ENCODE results near the gene AHDC1. TPM values are rescaled to one million over a fixed set of nuclear protein-coding genes. Genes with fewer than 3 reads are reported as not detected.

AHDC1 gene
- total and polyA plus RNA-seq, 2 of the 13 experiments (the other 11 are each of a cell fraction or from before 2014, with no cell fraction given): 1.0 to 2.7 TPM

DNA sequence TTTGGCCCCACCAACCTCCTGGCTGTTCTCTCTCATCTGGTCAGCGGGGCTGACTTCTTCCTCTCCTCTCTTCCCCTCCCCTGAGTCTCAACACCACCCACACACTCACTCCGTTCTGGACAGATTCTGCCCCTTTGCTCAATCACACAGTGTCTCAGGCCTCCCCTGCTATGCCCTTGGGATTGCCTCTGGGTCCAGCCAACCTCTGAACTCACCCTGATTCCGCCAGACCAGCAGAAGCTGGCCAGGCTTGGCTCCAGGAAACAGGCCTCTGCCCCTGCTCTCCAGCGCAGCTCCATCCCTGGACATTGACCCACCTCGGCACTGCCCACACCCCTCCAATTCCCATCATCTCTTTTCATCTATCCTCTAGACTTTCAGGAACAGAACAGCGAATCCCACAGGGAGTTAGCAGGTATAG lies 22.1 kb downstream of the AHDC1 start (continued):
- TF ChIP-seq, protein P1, sequence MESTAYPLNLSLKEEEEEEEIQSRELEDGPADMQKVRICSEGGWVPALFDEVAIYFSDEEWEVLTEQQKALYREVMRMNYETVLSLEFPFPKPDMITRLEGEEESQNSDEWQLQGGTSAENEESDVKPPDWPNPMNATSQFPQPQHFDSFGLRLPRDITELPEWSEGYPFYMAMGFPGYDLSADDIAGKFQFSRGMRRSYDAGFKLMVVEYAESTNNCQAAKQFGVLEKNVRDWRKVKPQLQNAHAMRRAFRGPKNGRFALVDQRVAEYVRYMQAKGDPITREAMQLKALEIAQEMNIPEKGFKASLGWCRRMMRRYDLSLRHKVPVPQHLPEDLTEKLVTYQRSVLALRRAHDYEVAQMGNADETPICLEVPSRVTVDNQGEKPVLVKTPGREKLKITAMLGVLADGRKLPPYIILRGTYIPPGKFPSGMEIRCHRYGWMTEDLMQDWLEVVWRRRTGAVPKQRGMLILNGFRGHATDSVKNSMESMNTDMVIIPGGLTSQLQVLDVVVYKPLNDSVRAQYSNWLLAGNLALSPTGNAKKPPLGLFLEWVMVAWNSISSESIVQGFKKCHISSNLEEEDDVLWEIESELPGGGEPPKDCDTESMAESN (CRISPR knock-in tag; conservative IDR thresholded peaks at IDR 0.05): peak; percentile 58; the same call in 1 of the 2 replicates
- TF ChIP-seq ZNF24 (IDR thresholded peaks at IDR 0.05) (no peak), ZNF644 (CRISPR knock-in tag; IDR thresholded peaks at IDR 0.05; ENCODE audit: low read depth) (0 out of 2 replicates have a peak, but pooled peaks have one; percentile 6), SNAI1 (CRISPR knock-in tag; IDR thresholded peaks at IDR 0.05; ENCODE audit: borderline replicate concordance) (no peak), HOXA3 (CRISPR knock-in tag; IDR thresholded peaks at IDR 0.05) (peak; percentile 41; the same call in 1 of the 2 replicates), ONECUT2 (CRISPR knock-in tag; IDR thresholded peaks at IDR 0.05) (no peak), SOX6 (IDR thresholded peaks at IDR 0.05) (no peak), SOX6 (CRISPR knock-in tag; IDR thresholded peaks at IDR 0.05) (no peak), ZNF546 (CRISPR knock-in tag; conservative IDR thresholded peaks at IDR 0.05) (no peak), ELF1 (CRISPR knock-in tag; IDR thresholded peaks at IDR 0.05) (0 out of 2 replicates have a peak, but pooled peaks have one; percentile 33), BCL6 (CRISPR knock-in tag; IDR thresholded peaks at IDR 0.05) (peak; percentile 66), HNRNPK (IDR thresholded peaks at IDR 0.05; ENCODE audit: low read depth, low read length, poor library complexity, severe bottlenecking) (no peak), LCORL (IDR thresholded peaks at IDR 0.05) (no peak), LCORL (CRISPR knock-in tag; IDR thresholded peaks at IDR 0.05) (peak; percentile 48; the same call in 1 of the 2 replicates), ESRRA (CRISPR knock-in tag; IDR thresholded peaks at IDR 0.05; ENCODE audit: low read depth) (peak; percentile 83), ZNF710 (CRISPR knock-in tag; IDR thresholded peaks at IDR 0.05; ENCODE audit: borderline replicate concordance) (peak; percentile 77; the same call in 1 of the 2 replicates), RCOR2 (CRISPR knock-in tag; IDR thresholded peaks at IDR 0.05) (0 out of 2 replicates have a peak, but pooled peaks have one; percentile 17)
- TF ChIP-seq, protein P2, sequence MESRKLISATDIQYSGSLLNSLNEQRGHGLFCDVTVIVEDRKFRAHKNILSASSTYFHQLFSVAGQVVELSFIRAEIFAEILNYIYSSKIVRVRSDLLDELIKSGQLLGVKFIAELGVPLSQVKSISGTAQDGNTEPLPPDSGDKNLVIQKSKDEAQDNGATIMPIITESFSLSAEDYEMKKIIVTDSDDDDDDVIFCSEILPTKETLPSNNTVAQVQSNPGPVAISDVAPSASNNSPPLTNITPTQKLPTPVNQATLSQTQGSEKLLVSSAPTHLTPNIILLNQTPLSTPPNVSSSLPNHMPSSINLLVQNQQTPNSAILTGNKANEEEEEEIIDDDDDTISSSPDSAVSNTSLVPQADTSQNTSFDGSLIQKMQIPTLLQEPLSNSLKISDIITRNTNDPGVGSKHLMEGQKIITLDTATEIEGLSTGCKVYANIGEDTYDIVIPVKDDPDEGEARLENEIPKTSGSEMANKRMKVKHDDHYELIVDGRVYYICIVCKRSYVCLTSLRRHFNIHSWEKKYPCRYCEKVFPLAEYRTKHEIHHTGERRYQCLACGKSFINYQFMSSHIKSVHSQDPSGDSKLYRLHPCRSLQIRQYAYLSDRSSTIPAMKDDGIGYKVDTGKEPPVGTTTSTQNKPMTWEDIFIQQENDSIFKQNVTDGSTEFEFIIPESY (CRISPR knock-in tag; IDR thresholded peaks at IDR 0.05): peak; percentile 69; the same call in 1 of the 2 replicates
- TF ChIP-seq, protein P3, sequence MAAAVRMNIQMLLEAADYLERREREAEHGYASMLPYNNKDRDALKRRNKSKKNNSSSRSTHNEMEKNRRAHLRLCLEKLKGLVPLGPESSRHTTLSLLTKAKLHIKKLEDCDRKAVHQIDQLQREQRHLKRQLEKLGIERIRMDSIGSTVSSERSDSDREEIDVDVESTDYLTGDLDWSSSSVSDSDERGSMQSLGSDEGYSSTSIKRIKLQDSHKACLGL (CRISPR knock-in tag; IDR thresholded peaks at IDR 0.05): no peak
- TF ChIP-seq, protein P4, sequence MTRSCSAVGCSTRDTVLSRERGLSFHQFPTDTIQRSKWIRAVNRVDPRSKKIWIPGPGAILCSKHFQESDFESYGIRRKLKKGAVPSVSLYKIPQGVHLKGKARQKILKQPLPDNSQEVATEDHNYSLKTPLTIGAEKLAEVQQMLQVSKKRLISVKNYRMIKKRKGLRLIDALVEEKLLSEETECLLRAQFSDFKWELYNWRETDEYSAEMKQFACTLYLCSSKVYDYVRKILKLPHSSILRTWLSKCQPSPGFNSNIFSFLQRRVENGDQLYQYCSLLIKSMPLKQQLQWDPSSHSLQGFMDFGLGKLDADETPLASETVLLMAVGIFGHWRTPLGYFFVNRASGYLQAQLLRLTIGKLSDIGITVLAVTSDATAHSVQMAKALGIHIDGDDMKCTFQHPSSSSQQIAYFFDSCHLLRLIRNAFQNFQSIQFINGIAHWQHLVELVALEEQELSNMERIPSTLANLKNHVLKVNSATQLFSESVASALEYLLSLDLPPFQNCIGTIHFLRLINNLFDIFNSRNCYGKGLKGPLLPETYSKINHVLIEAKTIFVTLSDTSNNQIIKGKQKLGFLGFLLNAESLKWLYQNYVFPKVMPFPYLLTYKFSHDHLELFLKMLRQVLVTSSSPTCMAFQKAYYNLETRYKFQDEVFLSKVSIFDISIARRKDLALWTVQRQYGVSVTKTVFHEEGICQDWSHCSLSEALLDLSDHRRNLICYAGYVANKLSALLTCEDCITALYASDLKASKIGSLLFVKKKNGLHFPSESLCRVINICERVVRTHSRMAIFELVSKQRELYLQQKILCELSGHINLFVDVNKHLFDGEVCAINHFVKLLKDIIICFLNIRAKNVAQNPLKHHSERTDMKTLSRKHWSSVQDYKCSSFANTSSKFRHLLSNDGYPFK (CRISPR knock-in tag; IDR thresholded peaks at IDR 0.05; ENCODE audit: borderline replicate concordance): no peak

Measured in HepG2 (cell line).